H1 (cell line): ENCODE results near the gene THAP11.

Experiments
- POLR2A ChIP-seq, 2 experiments: IDR thresholded peaks; 1 replicate in 1 of 2; 2 replicates in 1 of 2; pipeline ENCODE4 v1.6.1; 2011; ENCODE audit warnings: low read depth in 2 of 2, low read length in 2 of 2, mild to moderate bottlenecking in 2 of 2; ENCODE audit errors: control extremely low read depth in 1 of 2
- POLR2AphosphoS5 ChIP-seq: IDR thresholded peaks from 2 replicates; pipeline ENCODE4 v1.6.1; 2011; ENCODE audit warnings: low read depth, low read length

GRCh38 chr16:67868290-67868689, 26.2 kb downstream of the THAP11 start:
- TF ChIP-seq POLR2AphosphoS5 (no peak), POLR2A (IDR thresholded peaks at IDR 0.05; ENCODE audit: control extremely low read depth in 1 of 2, low read depth in 2 of 2, low read length in 2 of 2) (no peak)
